Thyroid gland (tissue), 4 donors: ENCODE measurements around the gene TNIK. TPM values are rescaled to one million over a fixed set of nuclear protein-coding genes. Genes with fewer than 3 reads are reported as not detected.

Experiments used
- DNase-seq, 2 donors: peaks; one replicate each; pipeline ENCODE4 v3.0.0-alpha.2; 2019
- H3K27ac ChIP-seq, 3 donors: fragments of 200-600 bp; sonication (generic); 1 replicate in 2 of 3; 2 replicates in 1 of 3; pipeline ENCODE4 v1.5.1; 2016 to 2019; ENCODE audit warnings: mild to moderate bottlenecking in 1 of 3, moderate library complexity in 1 of 3
- H3K27me3 ChIP-seq: fragments of 200-600 bp; sonication (generic); one replicate; pipeline ENCODE4 v1.5.1; 2019
- H3K36me3 ChIP-seq, 2 donors: fragments of 200-600 bp; sonication (generic); one replicate each; pipeline ENCODE4 v1.5.1; 2016 to 2019
- H3K4me1 ChIP-seq, 2 donors: fragments of 200-600 bp; sonication (generic); one replicate each; pipeline ENCODE4 v1.5.1; 2017 to 2019
- H3K4me3 ChIP-seq, 3 donors: fragments of 200-600 bp; sonication (generic); replicated peaks in 1 of 3; 1 replicate in 2 of 3; 2 replicates in 1 of 3; pipeline ENCODE4 v1.5.1; 2016; ENCODE audit warnings: mild to moderate bottlenecking in 1 of 3
- H3K9me3 ChIP-seq: fragments of 200-600 bp; sonication (generic); one replicate; pipeline ENCODE4 v1.5.1; 2017
- CTCF ChIP-seq, 6 experiments: fragments of 200-600 bp in 3 of 6; fragments of 450-650 bp in 3 of 6; sonication (generic) in 3 of 6; IDR thresholded peaks; one replicate each; pipeline ENCODE4 v1.5.1; 2016 to 2019; ENCODE audit warnings: antibody characterized with exemption in 6 of 6, mild to moderate bottlenecking in 2 of 6, inconsistent platforms in 1 of 6, moderate library complexity in 1 of 6
- POLR2A ChIP-seq, 2 donors: fragments of 450-650 bp; IDR thresholded peaks; one replicate each; pipeline ENCODE4 v1.6.1; 2017; ENCODE audit warnings: antibody characterized with exemption in 2 of 2, mild to moderate bottlenecking in 2 of 2, moderate library complexity in 1 of 2
- WGBS, 2 donors: methylation state at CpG; one replicate each; pipeline ENCODE4 v1.1.5; 2017; 5-methylcytosine and 5-hydroxymethylcytosine counted together
- intact Hi-C: fragments of 100-400 bp; cut with DNase I; formaldehyde crosslinking; loops from one replicate; pipeline ENCODE4 v1.15.1; 2023
- total RNA-seq, 4 donors: library from RNA; depleted of rRNA; stranded (reverse); fragments of >200 nt; gene quantifications; one replicate each; pipeline ENCODE4 v1.2.3, GENCODE V29; 2016

The TNIK gene
- total RNA-seq, 4 donors from 2014 or later = 29.7 to 84.1 (median 48.9) TPM

- intact Hi-C loops = no loop called here
- Histone ChIP-seq H3K9me3 (no peaks in the 10 kb centered on the region), H3K36me3 (no peaks in the 10 kb centered on the region), H3K27ac (no peak overlapping the region), H3K27me3 (no peaks in the 10 kb centered on the region), H3K4me3 (no peak overlapping the region), H3K4me1 (no peaks in the 10 kb centered on the region)
- 63 to 69% methylated on average over 6 of the region's 6 CpGs for WGBS, 2 donors
- DNase-seq = no peak
- TF ChIP-seq CTCF (IDR thresholded peaks at IDR 0.05) = no peak
- no peak for TF ChIP-seq POLR2A (IDR thresholded peaks at IDR 0.05)
These were observed 286.5 kb downstream of the TNIK start for GRCh38 chr3:171173736-171174135.

DNA sequence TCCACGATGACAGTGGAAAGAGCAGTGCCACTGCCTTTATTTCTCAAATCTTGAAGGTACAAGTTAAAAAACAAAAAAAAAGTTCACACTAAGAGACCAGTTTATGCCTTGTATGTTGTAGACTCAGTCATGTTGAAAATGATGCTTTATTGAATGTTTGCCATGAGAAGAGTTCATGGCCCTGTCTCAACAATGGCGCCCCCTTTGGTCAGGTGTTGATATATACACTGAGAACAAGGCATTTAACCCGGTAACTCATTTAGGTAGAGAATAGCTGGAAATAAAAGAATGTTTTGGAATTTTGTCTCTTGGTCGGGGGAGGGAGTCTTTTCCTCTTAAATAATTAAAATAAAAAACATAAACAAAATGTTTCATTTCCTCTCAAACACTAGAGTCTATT, 288.1 kb downstream of the TNIK start:
- no peaks in the 10 kb centered on the region for H3K36me3 ChIP-seq
- no peaks in the 10 kb centered on the region for H3K9me3 ChIP-seq
- TF ChIP-seq POLR2A (IDR thresholded peaks at IDR 0.05) (no peak), CTCF (IDR thresholded peaks at IDR 0.05) (no peak)
- H3K27ac ChIP-seq = no peak overlapping the region
- H3K27me3 ChIP-seq = no peaks in the 10 kb centered on the region
- H3K4me3 ChIP-seq = no peak overlapping the region
- intact Hi-C loops = no loop called here
- 83 to 88% methylated on average over 4 of the region's 4 CpGs for WGBS, 2 donors
- DNase-seq = no peak
- no peaks in the 10 kb centered on the region for H3K4me1 ChIP-seq

DNA sequence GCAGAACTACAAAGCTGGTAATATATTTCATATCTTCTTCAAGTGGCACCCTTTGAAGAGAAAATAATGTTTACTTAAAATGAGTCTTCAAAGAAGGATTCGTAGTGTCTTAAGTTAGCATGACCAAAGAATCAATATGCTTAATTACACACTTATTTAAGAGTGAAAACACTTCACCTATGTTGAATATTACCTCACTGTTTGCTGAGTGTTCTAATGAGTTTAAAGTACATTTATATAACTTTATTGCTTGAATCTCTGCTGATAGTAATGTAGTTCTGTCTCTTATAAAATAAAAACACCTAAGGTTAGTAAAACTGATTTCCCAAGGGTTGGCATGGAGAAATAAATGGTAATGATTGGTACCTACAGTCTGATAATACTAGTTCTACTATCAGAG, 290.3 kb downstream of the TNIK start:
- 90 to 93% methylated on average over 1 of the region's 1 CpG for WGBS, 2 donors
- intact Hi-C loops = no loop called here
- DNase-seq = no peak

DNA sequence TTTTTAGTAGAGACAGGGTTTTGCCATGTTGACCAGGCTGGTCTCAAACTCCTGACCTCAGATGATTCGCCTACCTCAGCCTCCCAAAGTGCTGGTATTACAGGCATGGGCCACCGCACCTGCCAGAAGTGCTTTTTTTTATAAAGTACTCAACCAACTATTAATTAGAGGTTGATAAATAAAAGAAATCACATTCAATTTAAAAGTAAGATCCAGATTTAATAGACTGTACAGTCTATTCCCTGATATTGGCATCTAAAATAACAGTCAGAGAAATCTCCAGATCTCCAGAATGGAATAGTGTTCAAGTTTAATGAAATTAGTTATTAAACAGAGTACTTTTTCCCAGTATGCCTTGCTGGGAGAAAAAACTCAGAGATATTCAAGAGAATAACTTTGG, 290.8 kb downstream of the TNIK start:
- TF ChIP-seq POLR2A (IDR thresholded peaks at IDR 0.05) (no peak), CTCF (IDR thresholded peaks at IDR 0.05) (no peak)
- no peak for DNase-seq
- Histone ChIP-seq H3K27me3 (no peaks in the 10 kb centered on the region), H3K4me1 (no peaks in the 10 kb centered on the region), H3K27ac (no peak overlapping the region), H3K4me3 (no peak overlapping the region), H3K36me3 (no peaks in the 10 kb centered on the region), H3K9me3 (no peaks in the 10 kb centered on the region)
- intact Hi-C loops = no loop called here
- 71 to 96% methylated on average over 2 of the region's 2 CpGs for WGBS, 2 donors

More for the DNA sequence above, 290.3 kb downstream of the TNIK start:
- Histone ChIP-seq H3K9me3 (no peaks in the 10 kb centered on the region), H3K36me3 (no peaks in the 10 kb centered on the region), H3K4me1 (no peaks in the 10 kb centered on the region), H3K4me3 (no peak overlapping the region), H3K27ac (no peak overlapping the region), H3K27me3 (no peaks in the 10 kb centered on the region)
- no peak for TF ChIP-seq CTCF (IDR thresholded peaks at IDR 0.05)
- no peak for TF ChIP-seq POLR2A (IDR thresholded peaks at IDR 0.05)

GRCh38 chr3:171168551-171168950, 291.7 kb downstream of the TNIK start:
- DNase-seq = no peak

More at GRCh38 chr3:171168551-171168950, 291.7 kb downstream of the TNIK start:
- 89 to 95% methylated on average over 4 of the region's 4 CpGs for WGBS, 2 donors
- TF ChIP-seq CTCF (IDR thresholded peaks at IDR 0.05) (no peak), POLR2A (IDR thresholded peaks at IDR 0.05) (no peak)
- no peaks in the 10 kb centered on the region for H3K36me3 ChIP-seq
- no peaks in the 10 kb centered on the region for H3K4me1 ChIP-seq
- no peak overlapping the region for H3K4me3 ChIP-seq
- no peak overlapping the region for H3K27ac ChIP-seq
- H3K27me3 ChIP-seq = no peaks in the 10 kb centered on the region
- H3K9me3 ChIP-seq = no peaks in the 10 kb centered on the region
- intact Hi-C loops = no loop called here
